ENCODE measurements around the gene IL10. TPM values are rescaled to one million over a fixed set of nuclear protein-coding genes. Genes with fewer than 3 reads are reported as not detected.
"Not testable (repeated sequence)": the region's sequence is repeated elsewhere in the genome, so short reads cannot be mapped to it uniquely, and the experiment has no call there.

The IL10 gene
- polyA plus RNA-seq, 1 donor (not counting 4 experiments of a cell fraction or from before 2014, with no cell fraction given) = not detected

- H3K79me2 ChIP-seq (ENCODE audit: control insufficient read depth, insufficient read depth, low read length); DNase-seq (ENCODE audit: low read depth, low spot score); H3K9me1 ChIP-seq (ENCODE audit: control insufficient read depth, extremely low read depth, insufficient read depth, low read length); H3K36me3 ChIP-seq (ENCODE audit: control insufficient read depth in 2 of 2, extremely low read depth in 1 of 2, insufficient read depth in 2 of 2, low read length in 2 of 2); H4K20me1 ChIP-seq (ENCODE audit: control insufficient read depth, extremely low read depth, insufficient read depth, low read length); H3K9ac ChIP-seq (ENCODE audit: control insufficient read depth, extremely low read depth, insufficient read depth, low read length); H3K9me3 ChIP-seq (ENCODE audit: control insufficient read depth, low read depth, low read length); FAIRE-seq; H3K27ac ChIP-seq (ENCODE audit: control insufficient read depth, insufficient read depth, low read length); H3K4me1 ChIP-seq (ENCODE audit: control insufficient read depth, extremely low read depth, insufficient read depth, low read length); H3K4me2 ChIP-seq (ENCODE audit: control insufficient read depth, extremely low read depth, insufficient read depth, low read depth, low read length); H3K4me3 ChIP-seq (ENCODE audit: control insufficient read depth in 2 of 3, extremely low read depth in 1 of 3, insufficient read depth in 2 of 3, low read depth in 1 of 3, low read length in 3 of 3); H2AFZ ChIP-seq (ENCODE audit: control insufficient read depth, low read length): not testable (repeated sequence)
- H3K27me3 ChIP-seq (ENCODE audit: control insufficient read depth, extremely low read depth, insufficient read depth, low read length) = peaks cover 16% of the 10 kb centered on the region
- dilution Hi-C loops (cut with MboI; ENCODE audit: extremely low pct_ligation_motif_present, low sequenced_read_pairs) = loop anchor here (25.0 kb wide), 1 partner anchor 224 kb away; no protein-coding TSS in a partner anchor
Observed at GRCh38 chr1:206762741-206763364, 9.4 kb downstream of the IL10 start.

DNA sequence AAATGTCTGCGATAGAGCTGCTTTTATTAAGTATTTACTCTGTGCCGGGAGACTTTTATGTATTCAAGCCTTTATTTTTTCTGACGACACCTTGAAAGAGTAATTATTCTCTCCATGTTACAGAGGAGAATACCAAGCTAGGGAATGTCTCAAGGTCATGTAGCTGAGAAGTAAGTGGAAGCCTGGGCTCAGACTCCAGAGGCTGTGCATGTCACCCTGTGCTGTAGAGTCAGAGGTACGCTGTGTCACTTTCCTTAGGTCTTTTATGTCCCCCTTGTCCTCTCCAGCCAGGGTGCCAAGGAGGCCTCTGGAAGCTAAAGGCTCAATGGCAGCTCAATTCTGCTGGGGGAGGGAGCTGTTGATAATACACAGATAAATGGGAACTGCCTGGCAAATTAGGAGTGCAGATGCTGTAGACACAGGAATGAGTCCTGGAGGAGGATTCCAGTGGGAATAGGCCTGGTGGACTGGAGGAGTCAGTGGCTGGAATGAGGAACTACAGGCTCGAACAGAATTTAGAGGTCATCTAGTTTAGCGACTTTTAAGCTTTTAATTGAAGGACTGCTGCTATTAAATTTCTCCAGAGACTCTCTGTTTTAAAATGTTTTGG lies 11.0 kb downstream of the IL10 start:
- Histone ChIP-seq H3K4me2 (ENCODE audit: control insufficient read depth, extremely low read depth, insufficient read depth, low read depth, low read length) (no peak overlapping the region), H3K4me1 (ENCODE audit: control insufficient read depth, extremely low read depth, insufficient read depth, low read length) (no peaks in the 10 kb centered on the region), H3K4me3 (ENCODE audit: control insufficient read depth in 2 of 3, extremely low read depth in 1 of 3, insufficient read depth in 2 of 3, low read depth in 1 of 3, low read length in 3 of 3) (no peak overlapping the region), H3K36me3 (ENCODE audit: control insufficient read depth in 2 of 2, extremely low read depth in 1 of 2, insufficient read depth in 2 of 2, low read length in 2 of 2) (no peaks in the 10 kb centered on the region), H4K20me1 (ENCODE audit: control insufficient read depth, extremely low read depth, insufficient read depth, low read length) (no peaks in the 10 kb centered on the region), H3K27ac (ENCODE audit: control insufficient read depth, insufficient read depth, low read length) (no peak overlapping the region), H3K9me3 (ENCODE audit: control insufficient read depth, low read depth, low read length) (no peaks in the 10 kb centered on the region), H3K9ac (ENCODE audit: control insufficient read depth, extremely low read depth, insufficient read depth, low read length) (no peak overlapping the region), H3K9me1 (ENCODE audit: control insufficient read depth, extremely low read depth, insufficient read depth, low read length) (no peaks in the 10 kb centered on the region), H3K27me3 (ENCODE audit: control insufficient read depth, extremely low read depth, insufficient read depth, low read length) (peaks cover 12% of the 10 kb centered on the region), H3K79me2 (ENCODE audit: control insufficient read depth, insufficient read depth, low read length) (no peaks in the 10 kb centered on the region), H2AFZ (ENCODE audit: control insufficient read depth, low read length) (no peak overlapping the region)
- no peak for FAIRE-seq
- TF ChIP-seq EZH2 (IDR thresholded peaks at IDR 0.05; ENCODE audit: low read length) (no peak), CTCF (optimal IDR thresholded peaks at IDR 0.05 in 1 of 3, IDR thresholded peaks at IDR 0.05 in 1 of 3, conservative IDR thresholded peaks at IDR 0.05 in 1 of 3; ENCODE audit: extremely low read depth in 1 of 3, insufficient read depth in 2 of 3, low read length in 3 of 3) (peak in 1 of 3 experiments; percentile 23)
- DNase-seq (ENCODE audit: low read depth, low spot score) = no peak
- dilution Hi-C loops (cut with MboI; ENCODE audit: extremely low pct_ligation_motif_present, low sequenced_read_pairs) = loop anchor here (25.0 kb wide), 1 partner anchor 226 kb away; no protein-coding TSS in a partner anchor

Data from keratinocyte (primary cell).